Measurements from ENCODE around the gene CDH18.

- TF ChIP-seq CTCF (IDR thresholded peaks at IDR 0.05) (no peak), EP300 (IDR thresholded peaks at IDR 0.05) (no peak), POLR2A (IDR thresholded peaks at IDR 0.05) (no peak), POLR2AphosphoS5 (IDR thresholded peaks at IDR 0.05) (no peak)
These were observed at the start of gene CDH18 for GRCh38 chr5:19987612-19988361.
